K562 (cell line): ENCODE results near the gene ATXN7. TPM values are rescaled to one million over a fixed set of nuclear protein-coding genes. Genes with fewer than 3 reads are reported as not detected.

Experiments
- ATAC-seq: fragments of 200-7000 bp; cut with Tn5 transposase; 3 replicates; pipeline ENCODE4 v1.9.1; 2020; ENCODE audit warnings: moderate library complexity
- BruUV-seq: library from RNA; stranded (reverse); fragments of 400-500 nt; replicated peaks from 2 replicates; lab custom pipeline; 2021; lab: Mats Ljungman, UMichigan
- CTCF ChIA-PET: fragments of 300-600 bp; formaldehyde crosslinking; extraction: SDS; loops from one replicate; lab custom pipeline; 2021; ENCODE audit warnings: low intra/inter-chr PET ratio; lab: Yijun Ruan, JAX
- POLR2A ChIA-PET: fragments of 300-600, 350-650 bp; sonication (Branson Sonifier 250); formaldehyde crosslinking; extraction: SDS; loops from one replicate; lab custom pipeline; 2021; ENCODE audit warnings: antibody characterized with exemption, inconsistent platforms; lab: Yijun Ruan, JAX
- DNase-seq, 4 experiments: peaks; one replicate each; pipeline versions ENCODE4 v3.0.0 to v3.0.0-alpha.2; 2011 to 2018; ENCODE audit warnings: low spot score in 3 of 4, mixed read lengths in 3 of 4; ENCODE audit errors: extremely low read depth in 1 of 4
- FAIRE-seq: peaks from 2 replicates; lab custom pipeline; 2011; peaks lifted over from hg19 to GRCh38; lab: Jason Lieb, UNC
- H2AFZ ChIP-seq: 2 replicates; pipeline ENCODE4 v1.6.0; 2011; ENCODE audit warnings: low read depth, low read length, control low read depth, inconsistent platforms
- H3K27ac ChIP-seq: fragments of 200-600 bp; 3 replicates; pipeline ENCODE4 v1.8.0; 2011; ENCODE audit warnings: low read depth, mild to moderate bottlenecking, control low read depth, inconsistent platforms, low read length, moderate library complexity, mixed read lengths; ENCODE audit errors: extremely low read depth
- H3K27me3 ChIP-seq, 2 experiments: fragments of 300-600 bp in 1 of 2; 2 replicates in 1 of 2; 3 replicates in 1 of 2; pipeline versions ENCODE4 v1.6.0 to v1.8.0; 2011; ENCODE audit warnings: inconsistent platforms in 2 of 2, low read length in 2 of 2, mild to moderate bottlenecking in 1 of 2, mixed read lengths in 1 of 2, moderate library complexity in 1 of 2; ENCODE audit not compliant: control insufficient read depth in 2 of 2, insufficient read depth in 2 of 2
- H3K36me3 ChIP-seq: fragments of 300-600 bp; 3 replicates; pipeline ENCODE4 v1.8.0; 2011; ENCODE audit warnings: mild to moderate bottlenecking, low read length, inconsistent platforms; ENCODE audit not compliant: control insufficient read depth, insufficient read depth
- H3K4me1 ChIP-seq, 2 experiments: fragments of 200-600 bp in 1 of 2; replicated peaks in 1 of 2; 2 replicates in 1 of 2; 3 replicates in 1 of 2; pipeline versions ENCODE4 v1.5.1 to v1.8.0; 2011; ENCODE audit warnings: inconsistent platforms in 2 of 2, low read length in 2 of 2, mild to moderate bottlenecking in 1 of 2, mixed read lengths in 1 of 2, moderate library complexity in 1 of 2; ENCODE audit not compliant: control insufficient read depth in 2 of 2, insufficient read depth in 2 of 2
- H3K4me2 ChIP-seq: 2 replicates; pipeline ENCODE4 v1.6.1; 2011; ENCODE audit warnings: low read length, control low read depth, inconsistent platforms, mixed read lengths; ENCODE audit not compliant: insufficient read depth
- H3K4me3 ChIP-seq: fragments of 200-600 bp; sonication (generic), shearing (Covaris generic); 2 replicates; pipeline ENCODE4 v1.5.1; 2016; ENCODE audit warnings: control low read depth, inconsistent platforms
- H3K79me2 ChIP-seq: fragments of 200-600 bp; 3 replicates; pipeline ENCODE4 v1.8.0; 2011; ENCODE audit warnings: low read length, inconsistent platforms; ENCODE audit not compliant: control insufficient read depth, insufficient read depth
- H3K9ac ChIP-seq, 2 experiments: 2 replicates each; pipeline versions ENCODE4 v1.6.0 to v1.6.1; 2011; ENCODE audit warnings: low read depth in 2 of 2, low read length in 2 of 2, control low read depth in 1 of 2, inconsistent platforms in 1 of 2, mild to moderate bottlenecking in 1 of 2, mixed read lengths in 1 of 2; ENCODE audit not compliant: insufficient read depth in 1 of 2
- H3K9me1 ChIP-seq: one replicate; pipeline ENCODE4 v1.6.0; 2011; ENCODE audit warnings: inconsistent platforms, mild to moderate bottlenecking, low read length, moderate library complexity; ENCODE audit not compliant: control insufficient read depth, insufficient read depth
- H3K9me3 ChIP-seq: replicated peaks from 2 replicates; pipeline ENCODE4 v1.5.1; 2011; ENCODE audit warnings: low read depth, low read length, inconsistent platforms; ENCODE audit not compliant: control insufficient read depth, insufficient read depth
- H4K20me1 ChIP-seq: replicated peaks from 2 replicates; pipeline ENCODE4 v1.6.1; 2011; ENCODE audit warnings: low read length, inconsistent platforms, mixed read lengths; ENCODE audit not compliant: control insufficient read depth, insufficient read depth
- CBX2 ChIP-seq: fragments of 200-600 bp; sonication (generic); IDR thresholded peaks from one replicate; pipeline ENCODE4 v1.6.1; 2012; ENCODE audit warnings: mild to moderate bottlenecking, low read length, inconsistent platforms; ENCODE audit not compliant: insufficient read depth, poor library complexity, severe bottlenecking
- ETS2 ChIP-seq: IDR thresholded peaks from 2 replicates; pipeline ENCODE4 v1.6.1; 2016; ENCODE audit warnings: borderline replicate concordance, missing genetic modification characterization, mild to moderate bottlenecking, moderate library complexity, missing compliant biosample characterization; ENCODE audit not compliant: poor library complexity, severe bottlenecking
- HDAC3 ChIP-seq: fragments of 450-650 bp; IDR thresholded peaks from 2 replicates; pipeline ENCODE4 v1.6.1; 2018; ENCODE audit warnings: borderline replicate concordance, mild to moderate bottlenecking, moderate library complexity; ENCODE audit not compliant: partially characterized antibody
- MTA3 ChIP-seq: fragments of 450-650 bp; formaldehyde crosslinking; IDR thresholded peaks from 2 replicates; pipeline ENCODE4 v1.6.1; 2017; ENCODE audit warnings: mild to moderate bottlenecking, borderline replicate concordance
- NELFE ChIP-seq: IDR thresholded peaks from 2 replicates; pipeline ENCODE4 v1.6.1; 2011; ENCODE audit warnings: mild to moderate bottlenecking; ENCODE audit not compliant: insufficient read depth, insufficient read length
- RBM39 ChIP-seq: fragments of 200-400 bp; formaldehyde crosslinking; optimal IDR thresholded peaks from 2 replicates; pipeline ENCODE3; 2018; ENCODE audit warnings: low read depth, low read length
- RFX7 ChIP-seq: fragments of 250-450 bp; sonication (Bioruptor Pico); IDR thresholded peaks from 2 replicates; pipeline ENCODE4 v1.5.1; 2021; ENCODE audit warnings: mild to moderate bottlenecking
- THAP12 ChIP-seq: fragments of 250-450 bp; sonication (Bioruptor Pico); IDR thresholded peaks from 2 replicates; pipeline ENCODE4 v1.9.0; 2021; ENCODE audit warnings: mild to moderate bottlenecking, inconsistent platforms
- THAP7 ChIP-seq: fragments of 250-450 bp; sonication (Bioruptor Pico); IDR thresholded peaks from 2 replicates; pipeline ENCODE4 v1.5.0; 2021
- ZBTB2 ChIP-seq: fragments of 450-650 bp; IDR thresholded peaks from 2 replicates; pipeline ENCODE4 v1.6.1; 2016; ENCODE audit warnings: antibody characterized with exemption
- WGBS: fragments of 100-300 bp; shearing (Covaris generic); methylation state at CpG from one replicate; pipeline ENCODE4 v1.1.6; 2016; ENCODE audit warnings: low coverage, mixed read lengths; ENCODE audit not compliant: insufficient coverage; ENCODE audit errors: missing lambda C conversion rate; 5-methylcytosine and 5-hydroxymethylcytosine counted together
- in situ Hi-C: fragments of 300-500 bp; cut with MboI; formaldehyde crosslinking; loops from 4 replicates; pipeline ENCODE4 v1.15.0; 2018; ENCODE audit warnings: inconsistent platforms, mixed read lengths
- intact Hi-C: fragments of 100-400 bp; cut with micrococcal nuclease; formaldehyde crosslinking; loops from 2 replicates; pipeline ENCODE4 v1.14.2; 2022
- polyA plus RNA-seq, 8 experiments: library from polyadenylated mRNA; depleted of rRNA in 4 of 8; stranded (reverse) in 5 of 8; unstranded in 3 of 8; fragments of >200 nt; fragmentation: Nextera tagmentation in 2 of 8; fragmentation: Illumina TruSeq in 1 of 8; extraction: Ambion mirVana in 2 of 8; extraction: Trizol in 1 of 8; gene quantifications; 2 replicates each; pipeline versions ENCODE4 v1.2.1 to v1.2.3, GENCODE V29; 2011 to 2014; ENCODE audit warnings: inconsistent platforms in 1 of 8, missing spikeins in 1 of 8
- total RNA-seq, 7 experiments: library from RNA; depleted of rRNA in 6 of 7; stranded (reverse); fragments of >200 nt in 6 of 7; fragmentation: Illumina TruSeq in 2 of 7; extraction: Trizol in 2 of 7; gene quantifications; 2 replicates each; pipeline versions ENCODE4 v1.2.1 to v1.2.3, GENCODE V29; 2011 to 2021; ENCODE audit warnings: low replicate concordance in 1 of 7
- TF ChIP-seq, protein P1 (sequence below): fragments of 450-650 bp; formaldehyde crosslinking; IDR thresholded peaks from 2 replicates; pipeline ENCODE4 v1.4.0; 2020; ENCODE audit warnings: mild to moderate bottlenecking, moderate library complexity
- TF ChIP-seq, protein P2 (sequence below): fragments of 450-650 bp; IDR thresholded peaks from 2 replicates; pipeline ENCODE4 v1.6.1; 2018; ENCODE audit not compliant: partially characterized antibody

The ATXN7 gene
- total and polyA plus RNA-seq, 9 of the 15 experiments (the other 6 are each of a cell fraction or from before 2014, with no cell fraction given), result 0.41 to 9.2 (median 6.7) TPM

DNA sequence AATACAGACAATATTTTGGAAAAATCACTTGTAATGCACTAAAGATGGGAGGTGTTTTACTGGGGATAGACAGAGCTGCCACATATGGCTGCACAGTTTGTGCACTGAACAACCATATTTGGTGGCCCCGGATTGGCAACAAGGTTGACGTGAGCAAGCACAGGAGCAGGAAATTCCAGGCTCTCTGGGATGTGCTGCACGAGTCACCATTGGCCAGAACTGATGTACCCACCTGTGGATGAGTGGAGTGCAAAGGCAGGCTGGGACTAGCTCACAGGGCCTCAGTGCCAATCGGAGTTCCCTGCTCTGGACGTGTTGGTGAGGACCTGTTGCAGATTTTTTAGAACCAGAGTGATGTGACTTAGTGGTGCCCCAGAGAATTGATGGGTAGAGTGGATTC lies 90.5 kb downstream of the ATXN7 start:
- DNase-seq, result no peak
- H3K4me2 ChIP-seq, result no peak overlapping the region
- H2AFZ ChIP-seq, result no peak overlapping the region
- POLR2A ChIA-PET, result no interaction called here
- no TSS peak for BruUV-seq
- no peak for ATAC-seq
- intact Hi-C loops, result no loop called here
- peaks cover 2% of the 10 kb centered on the region; the same call in 1 of the 3 replicates for H3K79me2 ChIP-seq
- peaks cover 19% of the 10 kb centered on the region; the same call in 1 of the 3 replicates for H3K36me3 ChIP-seq
- no peaks in the 10 kb centered on the region for H4K20me1 ChIP-seq
- no peaks in the 10 kb centered on the region for H3K27me3 ChIP-seq
- H3K9me1 ChIP-seq, result no peaks in the 10 kb centered on the region
- FAIRE-seq, result no peak
- H3K4me3 ChIP-seq, result no peak overlapping the region
- no peak overlapping the region for H3K9ac ChIP-seq
- CTCF ChIA-PET, result no interaction called here
- in situ Hi-C loops, result no loop called here
- 92% methylated on average over 2 of the region's 5 CpGs for WGBS
- no peaks in the 10 kb centered on the region for H3K9me3 ChIP-seq
- H3K4me1 ChIP-seq, result no peaks in the 10 kb centered on the region; a peak in 1 of 5 replicates
- H3K27ac ChIP-seq, result no peak overlapping the region
- TF ChIP-seq THAP12 (CRISPR knock-in tag) (no peak), RFX7 (CRISPR knock-in tag) (no peak), MTA3 (no peak), RBM39 (no peak), ZBTB2 (no peak), THAP7 (CRISPR knock-in tag) (no peak), HDAC3 (no peak), ETS2 (no peak), CBX2 (no peak), NELFE (no peak)
- TF ChIP-seq, protein P1, sequence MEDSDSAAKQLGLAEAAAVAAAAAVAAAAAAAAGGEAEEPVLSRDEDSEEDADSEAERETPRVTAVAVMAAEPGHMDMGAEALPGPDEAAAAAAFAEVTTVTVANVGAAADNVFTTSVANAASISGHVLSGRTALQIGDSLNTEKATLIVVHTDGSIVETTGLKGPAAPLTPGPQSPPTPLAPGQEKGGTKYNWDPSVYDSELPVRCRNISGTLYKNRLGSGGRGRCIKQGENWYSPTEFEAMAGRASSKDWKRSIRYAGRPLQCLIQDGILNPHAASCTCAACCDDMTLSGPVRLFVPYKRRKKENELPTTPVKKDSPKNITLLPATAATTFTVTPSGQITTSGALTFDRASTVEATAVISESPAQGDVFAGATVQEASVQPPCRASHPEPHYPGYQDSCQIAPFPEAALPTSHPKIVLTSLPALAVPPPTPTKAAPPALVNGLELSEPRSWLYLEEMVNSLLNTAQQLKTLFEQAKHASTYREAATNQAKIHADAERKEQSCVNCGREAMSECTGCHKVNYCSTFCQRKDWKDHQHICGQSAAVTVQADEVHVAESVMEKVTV (CRISPR knock-in tag), result no peak
- TF ChIP-seq, protein P2, sequence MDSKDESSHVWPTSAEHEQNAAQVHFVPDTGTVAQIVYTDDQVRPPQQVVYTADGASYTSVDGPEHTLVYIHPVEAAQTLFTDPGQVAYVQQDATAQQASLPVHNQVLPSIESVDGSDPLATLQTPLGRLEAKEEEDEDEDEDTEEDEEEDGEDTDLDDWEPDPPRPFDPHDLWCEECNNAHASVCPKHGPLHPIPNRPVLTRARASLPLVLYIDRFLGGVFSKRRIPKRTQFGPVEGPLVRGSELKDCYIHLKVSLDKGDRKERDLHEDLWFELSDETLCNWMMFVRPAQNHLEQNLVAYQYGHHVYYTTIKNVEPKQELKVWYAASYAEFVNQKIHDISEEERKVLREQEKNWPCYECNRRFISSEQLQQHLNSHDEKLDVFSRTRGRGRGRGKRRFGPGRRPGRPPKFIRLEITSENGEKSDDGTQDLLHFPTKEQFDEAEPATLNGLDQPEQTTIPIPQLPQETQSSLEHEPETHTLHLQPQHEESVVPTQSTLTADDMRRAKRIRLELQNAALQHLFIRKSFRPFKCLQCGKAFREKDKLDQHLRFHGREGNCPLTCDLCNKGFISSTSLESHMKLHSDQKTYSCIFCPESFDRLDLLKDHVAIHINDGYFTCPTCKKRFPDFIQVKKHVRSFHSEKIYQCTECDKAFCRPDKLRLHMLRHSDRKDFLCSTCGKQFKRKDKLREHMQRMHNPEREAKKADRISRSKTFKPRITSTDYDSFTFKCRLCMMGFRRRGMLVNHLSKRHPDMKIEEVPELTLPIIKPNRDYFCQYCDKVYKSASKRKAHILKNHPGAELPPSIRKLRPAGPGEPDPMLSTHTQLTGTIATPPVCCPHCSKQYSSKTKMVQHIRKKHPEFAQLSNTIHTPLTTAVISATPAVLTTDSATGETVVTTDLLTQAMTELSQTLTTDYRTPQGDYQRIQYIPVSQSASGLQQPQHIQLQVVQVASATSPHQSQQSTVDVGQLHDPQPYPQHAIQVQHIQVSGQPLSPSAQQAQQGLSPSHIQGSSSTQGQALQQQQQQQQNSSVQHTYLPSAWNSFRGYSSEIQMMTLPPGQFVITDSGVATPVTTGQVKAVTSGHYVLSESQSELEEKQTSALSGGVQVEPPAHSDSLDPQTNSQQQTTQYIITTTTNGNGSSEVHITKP, result no peak
